Activated CD4-positive, alpha-beta T cell treated with anti-CD3 and anti-CD28 coated beads for 48 hours (primary cell): ENCODE measurements around the gene MFSD1.
A peak's percentile ranks its signal among the peaks of the same experiment; 100 is the strongest.

Experiments
- DNase-seq: peaks from one replicate; pipeline ENCODE4 v3.0.0-alpha.2; 2020

MFSD1 gene, protein sequence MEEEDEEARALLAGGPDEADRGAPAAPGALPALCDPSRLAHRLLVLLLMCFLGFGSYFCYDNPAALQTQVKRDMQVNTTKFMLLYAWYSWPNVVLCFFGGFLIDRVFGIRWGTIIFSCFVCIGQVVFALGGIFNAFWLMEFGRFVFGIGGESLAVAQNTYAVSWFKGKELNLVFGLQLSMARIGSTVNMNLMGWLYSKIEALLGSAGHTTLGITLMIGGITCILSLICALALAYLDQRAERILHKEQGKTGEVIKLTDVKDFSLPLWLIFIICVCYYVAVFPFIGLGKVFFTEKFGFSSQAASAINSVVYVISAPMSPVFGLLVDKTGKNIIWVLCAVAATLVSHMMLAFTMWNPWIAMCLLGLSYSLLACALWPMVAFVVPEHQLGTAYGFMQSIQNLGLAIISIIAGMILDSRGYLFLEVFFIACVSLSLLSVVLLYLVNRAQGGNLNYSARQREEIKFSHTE

DNA sequence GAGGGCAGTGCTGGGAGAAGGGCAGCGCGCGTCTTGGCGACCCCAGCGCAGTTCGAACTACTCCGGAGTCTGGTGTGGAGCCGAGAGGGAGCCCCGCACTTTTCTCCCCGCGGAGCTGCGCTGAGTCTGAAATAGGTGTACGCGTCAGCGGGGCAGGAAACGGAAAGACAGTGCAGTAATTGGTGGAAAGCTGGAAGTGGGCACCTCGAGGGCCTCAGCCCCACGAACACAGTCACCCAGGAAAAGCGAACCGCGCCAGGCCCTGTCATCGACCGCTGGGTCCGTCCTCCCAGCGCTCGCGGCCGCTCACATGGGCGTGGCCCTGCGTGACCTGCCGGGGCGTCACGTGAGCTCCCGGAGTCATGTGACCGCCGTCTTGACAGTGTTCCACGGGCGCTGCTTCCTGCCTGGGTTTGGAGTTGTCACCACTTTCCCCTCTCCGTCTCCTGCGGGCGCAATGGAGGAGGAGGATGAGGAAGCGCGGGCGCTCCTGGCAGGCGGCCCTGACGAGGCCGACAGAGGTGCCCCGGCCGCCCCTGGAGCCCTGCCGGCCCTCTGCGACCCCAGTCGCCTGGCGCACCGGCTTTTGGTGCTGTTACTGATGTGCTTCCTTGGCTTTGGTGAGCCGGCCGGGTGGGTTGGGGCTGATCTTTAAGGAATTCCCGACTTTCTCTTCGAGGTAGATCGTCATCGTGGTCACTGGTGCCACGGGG is at the start of gene MFSD1:
Gene MFSD1 (plus strand): TSS at position 359 of the 713 bp plus-strand sequence. CDS start 99 bp downstream, at position 458.
- peak; percentile 91 for DNase-seq

DNA sequence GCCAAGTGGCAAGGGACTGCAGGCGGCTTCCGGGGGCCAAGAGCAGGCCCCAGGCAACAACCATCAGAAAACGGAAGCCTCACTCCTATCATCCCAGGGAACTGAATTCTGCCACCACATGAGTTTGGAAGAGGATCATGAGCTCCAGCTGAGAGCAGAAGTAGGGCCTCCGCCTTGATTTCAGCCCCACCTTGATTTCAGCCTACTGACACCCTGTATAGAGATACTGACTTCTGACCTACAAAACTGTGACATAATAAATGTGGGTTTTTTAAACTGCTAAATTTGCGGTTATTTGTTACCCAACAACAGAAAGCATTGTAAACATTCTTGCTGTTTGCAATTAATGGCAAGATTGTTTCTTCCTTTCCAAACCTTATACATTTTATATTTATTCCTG is 48.0 kb upstream of the MFSD1 start:
- no peak for DNase-seq

DNA sequence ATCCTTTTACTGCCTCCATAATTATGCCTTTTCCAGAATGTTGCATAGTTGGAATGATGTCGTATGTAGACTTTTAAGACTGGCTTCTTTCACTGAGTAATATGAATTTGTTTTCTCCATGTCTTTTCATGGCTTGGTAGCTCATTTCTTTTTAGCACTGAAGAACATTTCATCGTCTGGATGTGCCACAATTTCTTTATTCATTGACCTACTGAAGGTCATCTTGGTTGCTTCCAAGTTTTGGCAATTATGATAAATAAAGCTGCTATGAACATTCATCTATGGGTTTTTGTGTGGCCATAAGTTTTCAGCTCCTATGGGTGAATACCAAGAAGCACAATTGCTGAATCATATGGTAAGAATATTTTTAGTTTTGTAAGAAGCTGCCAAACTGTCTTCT is 46.4 kb upstream of the MFSD1 start:
- DNase-seq: no peak

DNA sequence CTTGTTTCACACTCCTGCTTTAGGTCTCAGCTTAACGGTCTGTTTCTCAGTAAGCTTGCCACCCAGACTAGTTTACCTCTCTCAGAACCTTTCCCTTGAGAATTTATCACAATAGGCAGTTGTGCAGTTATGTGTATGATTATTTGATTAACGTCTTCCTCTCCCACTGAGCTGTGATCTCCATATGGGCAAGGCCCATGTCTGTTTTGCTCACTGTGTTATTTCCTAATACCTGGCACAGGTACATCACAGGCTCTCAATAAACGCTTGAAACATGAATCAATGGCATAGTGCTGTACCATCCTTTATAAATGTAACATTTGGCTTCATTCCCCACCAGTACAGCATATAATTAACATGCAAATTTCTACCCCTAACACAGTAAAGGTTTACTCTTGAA is 40.5 kb upstream of the MFSD1 start:
- no peak for DNase-seq

DNA sequence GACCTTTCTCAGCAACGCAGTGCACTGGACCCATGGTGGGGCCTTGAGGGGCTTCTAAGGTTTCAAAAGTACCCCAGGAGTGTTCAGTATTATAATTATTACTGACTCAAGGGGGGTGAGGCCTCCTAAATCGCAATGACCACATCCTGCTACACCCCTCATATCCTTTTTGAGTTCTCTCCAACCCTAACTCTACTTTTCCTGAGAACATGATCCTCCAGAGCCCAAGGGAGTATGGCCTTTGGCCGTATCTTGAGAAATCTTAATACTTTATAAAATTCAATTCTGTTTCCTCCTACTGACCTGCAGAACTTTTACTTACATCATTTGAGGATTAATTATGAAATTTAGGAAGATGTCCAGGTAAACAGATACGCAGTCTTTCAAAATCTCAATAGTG is 39.2 kb upstream of the MFSD1 start:
- no peak for DNase-seq

DNA sequence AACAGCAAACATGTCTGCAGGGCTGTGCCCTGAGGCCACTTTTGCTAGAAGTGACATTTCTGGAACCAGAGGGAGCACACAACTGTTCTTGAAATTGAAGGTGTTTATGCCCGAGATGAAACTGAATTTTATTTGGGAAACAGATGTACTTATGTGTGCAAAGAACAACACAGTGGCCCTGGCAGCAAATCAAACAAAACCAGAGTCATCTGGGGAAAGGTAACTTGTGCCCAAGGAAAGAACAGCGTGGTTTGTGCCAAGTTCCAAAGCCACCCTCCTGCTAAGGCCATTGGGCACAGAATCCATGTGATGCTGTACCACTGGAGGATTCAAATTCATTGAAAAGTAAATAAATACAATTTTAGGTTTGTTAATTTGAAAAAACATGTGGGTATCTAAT is 38.4 kb upstream of the MFSD1 start:
- no peak for DNase-seq

- no peak for DNase-seq
These were observed 36.2 kb upstream of the MFSD1 start for GRCh38 chr3:158765518-158766205.

GRCh38 chr3:158766364-158766763 is 35.5 kb upstream of the MFSD1 start:
- no peak for DNase-seq

DNA sequence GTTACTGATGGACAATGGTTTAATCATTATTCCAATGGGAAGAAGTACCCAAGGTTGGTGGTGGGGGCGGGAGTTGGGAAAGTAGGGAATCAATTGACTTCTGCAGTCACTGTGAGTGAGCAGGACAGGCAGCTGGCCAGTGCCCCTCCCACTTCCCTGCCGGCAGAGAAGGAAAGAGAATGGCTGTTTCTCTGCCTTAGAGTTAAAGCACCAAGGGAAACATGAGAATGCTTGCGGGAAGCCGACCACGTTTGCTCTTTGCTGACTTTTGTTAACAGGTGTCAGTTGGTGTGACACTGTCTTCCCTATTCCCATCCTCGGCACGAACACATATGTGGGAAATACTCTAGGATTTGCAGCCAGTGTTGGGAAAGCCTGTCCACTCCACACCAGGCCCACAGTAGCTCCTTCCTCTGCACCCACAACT is 33.5 kb upstream of the MFSD1 start:
- DNase-seq: no peak

- DNase-seq: no peak
These were observed 32.8 kb upstream of the MFSD1 start for GRCh38 chr3:158768881-158769543.

- no peak for DNase-seq
These were observed 32.3 kb upstream of the MFSD1 start for GRCh38 chr3:158769549-158769948.

DNA sequence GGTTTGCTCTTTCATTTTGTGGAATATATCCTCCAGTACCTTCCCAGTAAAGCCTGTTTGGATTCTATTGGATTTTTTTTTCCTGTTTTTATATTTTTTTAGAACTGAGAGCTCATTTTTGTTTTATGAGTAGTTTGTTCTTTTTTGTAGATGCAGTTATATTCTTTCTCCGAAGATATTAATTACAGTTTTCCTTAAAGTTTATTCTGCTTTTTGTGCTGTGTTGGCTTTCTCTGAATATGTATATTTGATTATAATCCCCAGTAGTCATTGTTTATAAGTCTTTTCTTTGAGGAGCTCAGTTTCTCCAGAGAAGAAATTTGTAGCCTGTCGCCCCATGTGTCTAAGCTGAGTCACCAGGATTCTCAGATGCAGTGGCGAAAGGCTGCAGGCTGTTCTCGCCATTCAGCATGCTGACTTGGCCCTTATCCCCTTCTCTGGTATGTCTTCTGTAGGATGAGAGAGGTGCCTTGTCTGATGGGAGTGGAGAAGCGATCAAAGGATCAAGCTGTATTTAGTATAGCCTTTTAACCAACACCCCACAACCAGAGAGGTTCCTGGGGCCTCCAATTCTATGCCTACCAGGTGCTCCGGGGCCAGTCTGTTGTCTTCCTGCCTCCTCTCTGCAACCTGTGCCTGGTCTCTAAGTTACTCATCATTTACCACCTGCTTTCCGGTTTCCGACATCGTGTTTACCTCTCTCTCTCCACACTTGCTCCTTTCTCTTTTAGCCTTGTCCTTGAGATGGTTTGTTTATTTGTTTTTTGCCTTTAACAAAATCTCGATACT is 31.7 kb upstream of the MFSD1 start:
- DNase-seq: no peak

DNA sequence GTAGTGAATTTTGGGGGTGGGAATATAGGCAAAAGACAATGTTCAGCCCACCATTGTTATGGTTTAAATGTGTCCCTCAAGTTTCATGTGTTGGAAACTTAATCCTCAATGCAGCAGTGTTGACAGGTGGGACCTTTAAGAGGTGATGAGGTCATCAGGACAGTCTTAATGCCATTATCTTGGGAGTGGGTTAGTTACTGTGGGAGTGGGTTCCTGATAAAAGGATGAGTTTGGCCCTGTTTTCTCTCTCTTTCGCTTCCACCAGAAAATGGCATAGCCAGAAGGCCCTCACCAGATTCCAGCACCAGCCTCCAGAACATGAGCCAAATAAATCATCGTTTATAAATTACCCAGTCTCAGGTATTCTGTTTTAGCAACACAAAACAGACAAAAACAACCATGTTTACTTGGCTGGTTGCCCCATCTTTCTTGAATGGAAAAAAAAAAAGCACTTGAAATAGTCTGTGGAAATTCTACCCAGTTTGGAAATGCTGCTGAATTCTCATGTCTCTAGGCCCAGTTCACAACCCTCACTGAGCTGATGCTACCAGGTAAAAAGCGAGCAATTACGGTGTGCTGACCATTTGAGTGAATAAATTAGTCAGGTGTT is 31.0 kb upstream of the MFSD1 start:
- DNase-seq: no peak

DNA sequence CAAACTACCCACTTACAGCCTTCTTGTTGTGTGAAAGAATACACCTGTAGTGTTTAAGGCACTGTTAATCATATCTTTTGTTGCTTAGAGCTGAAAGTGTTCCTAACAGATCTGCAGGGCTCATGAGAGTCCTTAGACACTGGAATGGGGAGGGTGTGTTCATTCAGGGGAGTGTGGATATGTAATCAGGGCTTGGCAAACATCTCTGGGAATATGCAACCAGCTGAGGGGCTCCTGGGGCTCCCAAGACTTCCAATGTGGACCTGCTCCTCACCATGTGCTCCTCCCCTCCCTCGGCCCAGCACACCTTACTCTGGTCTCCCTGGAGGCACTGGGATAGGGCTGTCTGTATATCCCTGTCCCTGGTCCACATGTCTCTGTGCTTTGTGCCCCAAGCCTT is 30.3 kb upstream of the MFSD1 start:
- no peak for DNase-seq

GRCh38 chr3:158771982-158772381 is 29.9 kb upstream of the MFSD1 start:
- DNase-seq: no peak

DNA sequence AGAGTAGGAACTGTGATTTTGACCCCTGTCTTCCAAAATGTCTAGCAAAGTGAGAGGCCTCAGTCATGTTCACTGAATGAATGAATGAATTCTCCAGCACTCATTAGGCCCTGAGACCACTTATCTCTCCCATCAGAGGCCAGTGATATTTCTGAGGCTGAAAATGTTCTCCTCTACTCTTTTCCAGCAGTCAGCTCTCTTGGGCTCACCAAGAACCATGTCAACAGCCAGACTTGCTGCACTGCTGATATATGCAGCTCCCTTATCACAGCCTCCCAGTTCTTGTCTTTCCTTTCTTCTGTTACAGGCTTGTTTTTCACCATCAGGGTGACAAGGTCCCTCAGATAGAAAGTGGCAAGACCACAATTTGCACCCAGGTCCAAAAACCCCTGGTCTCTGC is 28.7 kb upstream of the MFSD1 start:
- no peak for DNase-seq

- DNase-seq: no peak
These were observed 27.7 kb upstream of the MFSD1 start for GRCh38 chr3:158773845-158774830.

DNA sequence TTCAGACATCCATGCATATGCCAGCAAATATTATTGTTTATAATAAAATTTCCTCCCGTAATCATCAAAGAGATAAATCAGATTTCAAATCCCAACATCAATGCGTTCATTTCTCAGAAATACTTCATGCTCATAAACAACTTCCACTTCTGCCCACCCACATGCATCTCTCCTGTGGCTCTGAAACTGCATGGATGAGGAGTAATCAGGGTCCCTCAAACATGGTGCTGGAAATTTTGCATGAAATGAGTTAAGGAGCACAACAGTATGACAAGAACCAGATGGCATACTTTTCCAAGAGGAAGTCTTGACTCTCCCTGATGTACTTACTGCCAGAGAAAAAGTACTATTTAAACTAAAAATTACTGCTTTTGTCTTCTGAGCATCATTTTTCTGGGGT is 26.9 kb upstream of the MFSD1 start:
- DNase-seq: no peak

- no peak for DNase-seq
These were observed 26.1 kb upstream of the MFSD1 start for GRCh38 chr3:158775426-158776410.
